GM18507 (cell line): ENCODE data around the gene SPPL2B.

Experiments used
- DNase-seq: peaks from one replicate; pipeline ENCODE4 v3.0.0; 2011; ENCODE audit warnings: low read depth; ENCODE audit not compliant: insufficient read length; ENCODE audit errors: extremely low spot score
- FAIRE-seq: peaks from 2 replicates; lab custom pipeline; 2011; peaks lifted over from hg19 to GRCh38; lab: Jason Lieb, UNC

The SPPL2B gene

GRCh38 chr19:2294687-2295335 lies 33.7 kb upstream of the SPPL2B start:
- DNase-seq, result no peak
- FAIRE-seq, result no peak

DNA sequence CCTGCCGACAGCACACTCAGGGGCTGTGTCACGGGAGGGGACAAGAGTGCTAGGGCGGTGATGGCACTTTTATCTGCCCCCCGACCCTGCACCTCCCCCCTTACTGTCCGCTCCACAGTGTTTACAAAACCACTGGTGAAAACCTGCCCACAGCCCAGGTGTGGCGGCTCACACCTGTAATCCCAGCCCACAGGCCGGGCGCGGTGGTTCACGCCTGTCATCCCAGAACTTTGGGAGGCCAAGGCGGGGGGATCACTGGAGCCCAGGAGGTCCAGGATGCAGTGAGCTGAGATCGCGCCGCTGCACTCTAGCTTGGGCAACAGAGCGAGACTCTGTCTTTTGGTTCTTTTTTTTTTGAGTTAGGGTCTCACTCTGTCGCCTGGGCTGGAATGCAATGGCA lies 32.3 kb upstream of the SPPL2B start:
- FAIRE-seq, result no peak
- no peak for DNase-seq

DNA sequence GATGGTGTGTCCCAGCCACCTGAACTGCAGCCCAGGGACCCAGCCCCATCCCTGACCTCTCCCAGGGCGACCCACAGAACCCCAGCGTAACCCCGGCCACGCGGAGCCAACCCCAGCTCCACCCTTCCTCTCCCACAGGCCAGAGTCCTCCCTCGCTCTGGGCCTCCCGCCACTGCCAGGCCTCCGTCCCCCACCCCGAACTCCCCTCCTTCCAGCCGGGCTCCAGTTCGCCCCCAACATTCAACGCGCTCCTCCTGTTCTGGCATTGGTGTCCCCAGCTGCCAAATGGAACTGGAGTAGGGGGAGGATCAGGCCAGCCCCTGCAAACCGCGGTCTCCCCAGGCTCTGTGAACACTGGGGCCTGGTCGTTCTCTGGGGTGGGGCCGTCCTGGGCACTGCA lies 28.0 kb upstream of the SPPL2B start:
- FAIRE-seq (no peak), DNase-seq (no peak)

GRCh38 chr19:2302319-2303210 lies 25.9 kb upstream of the SPPL2B start:
- no peak for FAIRE-seq
- DNase-seq, result no peak

DNA sequence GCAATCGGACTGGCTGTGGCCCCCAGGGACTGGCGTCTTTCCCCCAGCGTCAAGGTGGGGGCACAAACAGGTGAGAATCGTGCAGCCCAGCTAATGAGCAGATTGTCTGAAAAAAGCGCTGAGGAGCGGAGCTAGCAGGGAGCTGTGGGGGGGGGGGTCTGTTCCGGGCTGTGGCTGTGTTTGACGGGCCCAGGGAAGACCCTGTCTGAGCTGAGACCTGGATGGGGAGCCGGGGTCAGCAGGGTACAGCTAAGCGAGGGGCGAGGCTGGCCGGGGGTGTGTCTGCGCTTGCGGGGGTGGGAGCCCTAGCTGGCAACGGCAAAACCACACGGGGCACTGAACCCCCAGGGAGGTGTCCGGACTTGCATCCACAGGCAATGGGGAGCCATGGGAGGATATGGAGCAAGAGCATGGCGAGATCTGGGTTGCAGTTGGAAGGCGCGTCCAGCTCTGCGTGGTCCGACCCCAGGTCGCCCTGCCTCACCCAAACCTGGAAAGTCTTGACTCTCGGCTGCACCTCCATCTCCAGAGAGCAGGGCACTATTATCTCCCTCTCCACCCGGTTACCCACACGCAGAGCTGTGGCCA lies 25.2 kb upstream of the SPPL2B start:
- no peak for DNase-seq
- FAIRE-seq, result no peak

GRCh38 chr19:2305452-2306280 lies 22.8 kb upstream of the SPPL2B start:
- DNase-seq, result no peak
- FAIRE-seq, result no peak

DNA sequence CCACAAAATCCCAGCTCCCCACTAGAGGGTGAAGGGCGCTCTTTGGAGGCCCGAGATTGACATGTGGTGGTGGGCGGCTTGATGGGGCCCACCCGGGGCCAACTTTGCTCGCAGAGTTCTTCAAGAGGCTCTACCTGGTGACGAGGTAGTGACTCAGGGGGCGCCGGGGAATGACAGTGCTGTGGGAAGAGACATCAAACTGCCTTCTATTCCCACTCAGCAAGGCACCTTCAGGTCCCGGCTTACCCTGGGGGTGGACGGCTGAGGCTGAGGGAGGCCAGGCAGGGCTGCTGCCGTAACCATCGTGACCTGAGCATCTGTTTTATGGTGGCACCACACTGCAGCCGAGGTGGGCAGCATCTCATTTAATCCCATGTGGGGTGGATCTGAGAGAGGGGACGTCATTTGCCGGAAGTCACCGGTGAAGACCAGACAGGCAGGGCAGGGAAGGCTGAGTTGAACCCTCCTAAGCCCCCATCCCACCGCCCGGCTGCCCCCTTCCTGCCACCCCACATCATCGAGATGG lies 22.1 kb upstream of the SPPL2B start:
- no peak for FAIRE-seq
- no peak for DNase-seq

GRCh38 chr19:2306971-2307370 lies 21.5 kb upstream of the SPPL2B start:
- FAIRE-seq, result no peak
- DNase-seq, result no peak

GRCh38 chr19:2307518-2308012 lies 20.9 kb upstream of the SPPL2B start:
- DNase-seq, result no peak
- FAIRE-seq, result no peak

GRCh38 chr19:2308114-2308556 lies 20.3 kb upstream of the SPPL2B start, which contains the start of gene LINGO3:
Gene LINGO3, minus strand, starts transcription at chr19:2308154. Its CDS starts 16,378 bp downstream, at chr19:2291776.
- DNase-seq (no peak), FAIRE-seq (no peak)

DNA sequence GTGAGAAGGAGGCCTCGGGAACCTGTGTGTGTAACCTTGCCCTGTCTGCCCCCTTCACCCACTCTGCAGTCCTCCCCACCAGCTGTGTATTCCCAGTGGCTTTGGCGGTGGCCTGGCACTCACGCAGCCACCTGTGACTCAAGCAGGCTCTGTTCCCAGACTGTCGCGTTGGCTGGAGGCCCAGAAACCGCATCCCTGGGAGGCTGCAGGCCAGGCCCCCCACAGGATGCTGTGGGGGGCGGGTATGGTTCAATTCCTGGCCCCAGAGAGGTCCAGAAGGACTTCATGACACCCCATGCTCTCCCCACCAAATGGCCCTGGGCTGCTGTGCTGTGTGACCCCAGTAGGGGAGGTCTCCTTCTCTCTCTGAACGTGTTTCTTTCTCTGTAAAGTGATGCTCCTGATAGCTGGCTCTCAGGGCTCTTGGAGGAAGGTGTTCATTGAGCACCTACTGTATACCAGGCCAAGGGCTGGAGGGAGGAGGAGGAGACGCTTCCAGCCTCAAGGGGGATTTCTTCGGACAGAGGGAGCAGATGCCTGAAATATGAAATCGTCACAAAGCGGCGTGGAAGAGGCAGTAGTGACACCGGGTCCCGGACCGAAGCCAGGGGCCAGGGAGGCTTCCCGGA lies 18.6 kb upstream of the SPPL2B start:
- DNase-seq (no peak), FAIRE-seq (no peak)

GRCh38 chr19:2311093-2311492 lies 17.4 kb upstream of the SPPL2B start:
- FAIRE-seq (no peak), DNase-seq (no peak)

- no peak for DNase-seq
- FAIRE-seq, result no peak
These were observed 15.5 kb upstream of the SPPL2B start for GRCh38 chr19:2312820-2313501.

GRCh38 chr19:2315121-2315817 lies 13.2 kb upstream of the SPPL2B start:
- DNase-seq (no peak), FAIRE-seq (no peak)

DNA sequence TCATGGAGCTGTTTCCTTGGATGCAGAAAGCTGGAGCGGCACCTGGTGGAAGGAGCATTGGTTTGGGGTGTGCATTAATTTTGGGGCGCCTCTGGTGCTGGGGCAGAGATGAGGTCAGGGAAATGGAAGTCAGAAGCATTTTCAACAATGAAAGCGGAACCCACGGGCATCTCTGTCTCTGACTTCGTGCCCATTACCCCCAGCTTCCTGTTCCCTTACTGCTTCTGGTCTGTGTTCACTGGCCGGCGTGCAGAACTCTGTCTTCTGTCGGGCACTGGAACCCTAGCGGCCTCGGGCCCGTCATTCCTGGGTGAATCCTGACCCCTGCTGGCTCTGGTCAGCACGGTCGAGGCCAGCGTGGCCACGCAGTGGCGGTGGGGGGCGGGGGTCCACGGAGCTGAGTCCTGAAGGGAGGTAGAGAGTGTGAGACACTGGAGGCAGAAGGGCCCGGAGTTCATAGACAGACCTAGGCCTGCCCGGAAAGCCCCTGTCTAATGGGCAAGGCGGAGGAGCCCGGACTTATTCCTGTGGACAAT lies 12.6 kb upstream of the SPPL2B start:
- FAIRE-seq (peak; percentile 89), DNase-seq (peak; percentile 52)

DNA sequence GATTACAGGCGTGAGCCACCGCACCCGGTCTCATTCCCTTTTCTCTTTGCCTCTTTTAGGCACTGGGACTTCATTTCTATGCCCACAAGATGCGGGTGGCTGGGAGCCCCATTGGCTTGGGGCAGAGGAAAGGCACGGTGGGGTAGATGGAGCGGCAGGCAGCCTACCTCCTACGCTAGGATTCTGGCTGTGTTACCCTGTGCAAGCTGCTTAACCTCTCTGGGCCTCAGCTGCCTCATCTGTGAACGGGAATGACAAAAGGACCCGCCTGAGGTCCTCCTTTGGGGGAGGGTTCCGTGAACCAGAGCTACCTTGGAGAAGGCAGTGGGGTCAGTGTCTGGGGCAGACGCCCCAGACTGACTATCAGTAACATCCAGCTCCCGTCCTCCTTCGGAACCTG lies 11.2 kb upstream of the SPPL2B start:
- FAIRE-seq (no peak), DNase-seq (no peak)

DNA sequence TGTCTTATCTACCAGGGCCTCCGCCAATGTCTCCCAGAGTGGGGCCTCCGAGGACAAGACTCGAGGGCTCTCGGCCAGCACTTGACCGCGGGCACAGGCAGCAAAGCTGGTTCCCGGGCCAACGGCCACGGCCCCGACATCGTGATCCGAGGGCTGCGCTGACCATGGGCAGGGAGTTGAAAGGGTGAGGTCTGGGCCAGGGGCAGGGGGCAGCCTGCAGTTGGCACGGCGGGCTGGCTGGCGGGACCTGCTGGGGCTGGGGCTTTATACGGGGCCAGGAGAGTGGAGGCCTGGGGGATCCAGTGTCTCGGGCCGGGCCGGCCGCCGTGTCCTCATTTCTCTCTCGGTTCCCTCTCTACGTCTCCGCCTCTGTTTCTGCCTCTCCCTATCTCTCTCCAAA lies 10.7 kb upstream of the SPPL2B start:
- no peak for FAIRE-seq
- no peak for DNase-seq
